ENCODE results near the gene NEMF. TPM values are rescaled to one million over a fixed set of nuclear protein-coding genes. Genes with fewer than 3 reads are reported as not detected.

The NEMF gene
- polyA plus RNA-seq, result 284 and 353 TPM in 2 replicates

GRCh38 chr14:49852301-49853157, at the start of gene NEMF:
NEMF (minus strand) TSS chr14:49852788; CDS start chr14:49852753, 35 bp downstream.

DNA sequence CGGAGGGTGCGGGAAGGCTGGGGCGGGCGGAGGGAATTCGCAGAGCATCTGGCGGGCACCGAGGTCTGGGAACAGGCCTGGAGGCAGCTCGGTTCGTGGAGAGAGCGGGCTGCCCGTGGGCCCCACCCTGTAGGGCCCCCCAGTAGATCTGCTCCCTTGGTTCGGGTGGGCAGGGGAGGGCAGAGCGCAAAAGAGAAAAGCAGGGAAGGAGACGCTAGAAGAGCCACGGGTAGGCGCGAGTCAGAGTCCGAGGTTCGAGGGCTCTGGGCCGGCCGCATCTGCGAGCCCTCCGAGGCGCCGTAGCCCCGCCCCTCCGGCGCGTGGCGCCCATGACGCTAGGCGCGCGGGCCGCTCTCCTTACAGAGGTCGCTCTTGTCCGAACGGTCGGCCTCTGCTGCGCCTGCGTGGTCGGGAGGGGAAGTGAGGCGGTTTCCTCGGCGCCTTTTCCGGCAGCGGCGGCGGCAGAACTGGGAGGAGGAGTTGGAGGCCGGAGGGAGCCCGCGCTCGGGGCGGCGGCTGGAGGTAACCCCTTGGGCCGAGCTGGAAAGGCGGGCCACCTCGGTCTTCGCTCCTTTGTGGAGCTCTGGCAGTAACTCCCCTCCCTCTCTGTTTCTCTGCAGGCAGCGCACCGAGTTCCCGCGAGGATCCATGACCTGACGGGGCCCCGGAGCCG, 40.2 kb upstream of the NEMF start, which contains the start of gene ARF6:
ARF6 (plus strand) TSS at position 447 of the 673 bp plus-strand sequence. CDS start 655 bp downstream, outside the sequence.

DNA sequence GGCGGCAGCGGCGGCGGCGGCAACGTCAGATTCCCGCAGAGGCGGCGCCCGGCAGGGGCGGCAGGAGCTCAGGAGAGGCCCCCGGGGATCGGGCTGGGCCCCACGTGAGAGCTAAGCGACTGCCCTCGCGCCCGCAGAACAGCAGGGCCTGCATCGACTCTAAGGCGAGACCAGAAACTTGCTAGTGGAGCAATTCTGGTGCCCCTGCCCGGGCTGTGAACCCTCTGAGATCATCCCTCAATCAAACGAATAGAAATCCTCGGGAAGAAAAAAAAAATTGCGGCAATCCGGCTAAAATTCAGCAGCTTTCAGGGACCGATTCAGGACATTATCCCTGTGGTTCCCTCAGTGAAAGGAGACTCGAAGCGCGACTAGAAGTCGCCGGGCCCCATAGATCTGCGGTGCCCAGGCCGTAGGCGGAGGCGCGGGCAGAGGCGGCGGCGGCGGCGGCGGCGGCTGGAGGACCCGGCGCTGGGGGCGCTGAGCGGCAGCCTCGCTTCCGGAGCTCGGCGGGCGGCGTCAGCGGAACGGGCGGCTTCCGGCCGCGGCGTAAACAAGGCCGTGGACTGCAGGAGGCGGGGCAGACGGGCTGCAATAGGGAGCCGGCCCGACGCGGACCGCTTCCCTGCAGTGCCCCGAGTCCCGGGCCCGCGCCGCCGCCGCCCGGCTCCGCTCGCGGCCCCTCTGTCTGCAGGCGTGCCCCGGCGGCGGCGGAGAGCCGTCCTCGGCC, 84.9 kb downstream of the NEMF start, which contains the start of gene KLHDC2:
KLHDC2 (plus strand) TSS at position 583 of the 730 bp plus-strand sequence. CDS start 316 bp downstream, outside the sequence.

Other genes starting within 250 kb of the NEMF start
- gene RPL36AL, start 232.2 kb downstream of the NEMF start, polyA plus RNA-seq, result 505 and 578 TPM in 2 replicates
- 23.1 and 24.6 TPM in 2 replicates for gene MGAT2, start 232.0 kb downstream of the NEMF start, polyA plus RNA-seq
- gene DNAAF2, start 217.5 kb downstream of the NEMF start, polyA plus RNA-seq, result 11.1 and 14.9 TPM in 2 replicates
- gene POLE2, start 164.6 kb downstream of the NEMF start, polyA plus RNA-seq, result 1.7 and 2.9 TPM in 2 replicates
- gene KLHDC1, start 159.7 kb downstream of the NEMF start, polyA plus RNA-seq, result 16.5 and 28.7 TPM in 2 replicates
- 79.3 and 106 TPM in 2 replicates for gene KLHDC2, start 84.6 kb downstream of the NEMF start, polyA plus RNA-seq
- gene ARF6, start 40.3 kb upstream of the NEMF start, polyA plus RNA-seq, result 40.9 and 41.1 TPM in 2 replicates